Retina (tissue), 1 donor: ENCODE data around the gene DDA1.

Source experiments
- DNase-seq: peaks from one replicate; pipeline ENCODE4 v3.0.0-alpha.2; 2016

Gene DDA1

DNA sequence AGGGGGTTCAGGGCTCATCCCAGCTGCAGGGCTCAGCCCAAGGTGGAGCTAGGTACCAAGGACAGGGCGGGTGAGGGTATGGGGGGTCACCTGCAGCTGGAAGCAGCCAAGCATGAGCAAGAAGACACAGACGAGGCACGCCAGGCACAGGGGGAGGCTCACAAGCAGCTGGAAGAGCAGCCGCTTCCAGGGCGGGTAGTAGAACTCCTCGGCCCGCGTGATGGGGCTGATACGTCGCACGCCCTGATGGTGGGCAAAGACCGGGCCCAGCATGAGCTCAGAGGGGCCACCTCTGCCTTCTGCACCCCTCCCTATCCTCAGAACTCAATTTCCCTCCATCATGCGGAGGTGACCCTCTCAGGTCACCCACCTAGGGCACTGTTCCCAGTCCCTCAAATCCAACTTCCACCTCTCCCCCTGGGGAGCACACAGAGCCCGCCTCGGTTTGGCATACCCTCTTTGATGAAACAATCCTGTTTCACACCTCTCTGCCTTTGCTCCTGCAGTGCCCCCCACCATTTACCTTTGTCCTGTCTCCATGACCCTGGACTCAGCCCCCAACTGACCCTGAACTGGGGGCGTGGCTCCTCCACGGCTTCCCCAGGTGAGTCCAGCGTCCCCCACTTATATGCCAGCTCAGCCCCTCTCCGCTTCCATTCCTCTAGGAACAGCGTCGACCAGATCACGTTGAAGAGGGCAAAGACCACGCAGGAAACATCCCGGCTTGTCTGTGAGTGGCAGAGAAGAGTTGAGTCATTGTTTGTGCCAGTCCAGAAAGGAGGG lies 21.1 kb downstream of the DDA1 start:
- DNase-seq: no peak

DNA sequence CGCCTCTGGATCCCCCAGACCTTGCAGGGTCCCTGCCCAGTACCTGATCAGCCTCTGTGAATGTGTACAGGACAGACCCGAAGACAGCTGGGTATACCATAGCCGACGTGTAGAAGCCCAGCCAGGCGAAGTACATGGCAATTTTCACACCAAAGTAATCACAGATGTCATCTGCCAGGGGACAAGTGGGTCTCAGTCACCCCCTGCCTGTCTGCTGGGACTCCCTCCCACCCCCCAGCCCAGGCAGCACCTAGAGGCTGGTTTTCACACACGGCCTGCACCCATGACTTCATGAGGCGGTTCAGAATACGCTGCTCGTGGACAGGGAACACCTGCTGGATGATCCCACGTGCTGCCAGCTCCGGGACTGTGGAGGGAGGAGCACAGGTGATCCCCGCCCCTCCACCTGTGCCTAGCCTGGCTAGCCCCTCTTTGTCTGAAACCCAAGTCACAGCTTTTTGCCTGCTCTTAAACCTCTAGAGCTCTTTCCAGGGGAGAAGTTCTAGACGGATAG lies 21.7 kb downstream of the DDA1 start:
- DNase-seq: no peak

DNA sequence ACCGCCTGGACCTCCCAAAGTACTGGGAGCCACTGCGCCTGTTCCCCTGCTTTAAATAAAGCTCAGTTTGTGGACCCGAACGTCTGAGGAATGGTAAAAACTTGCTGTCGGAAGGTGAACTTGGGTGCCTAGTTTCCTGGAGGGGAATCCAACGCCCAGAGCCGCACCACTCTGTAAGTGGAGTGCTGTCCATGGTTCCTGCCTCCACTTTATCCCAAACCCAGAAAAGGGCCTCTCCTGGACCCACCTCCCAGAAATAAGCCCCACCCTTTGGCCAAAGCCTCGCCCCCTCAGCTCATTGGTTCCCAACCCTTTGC lies 23.0 kb downstream of the DDA1 start:
- DNase-seq: no peak

DNA sequence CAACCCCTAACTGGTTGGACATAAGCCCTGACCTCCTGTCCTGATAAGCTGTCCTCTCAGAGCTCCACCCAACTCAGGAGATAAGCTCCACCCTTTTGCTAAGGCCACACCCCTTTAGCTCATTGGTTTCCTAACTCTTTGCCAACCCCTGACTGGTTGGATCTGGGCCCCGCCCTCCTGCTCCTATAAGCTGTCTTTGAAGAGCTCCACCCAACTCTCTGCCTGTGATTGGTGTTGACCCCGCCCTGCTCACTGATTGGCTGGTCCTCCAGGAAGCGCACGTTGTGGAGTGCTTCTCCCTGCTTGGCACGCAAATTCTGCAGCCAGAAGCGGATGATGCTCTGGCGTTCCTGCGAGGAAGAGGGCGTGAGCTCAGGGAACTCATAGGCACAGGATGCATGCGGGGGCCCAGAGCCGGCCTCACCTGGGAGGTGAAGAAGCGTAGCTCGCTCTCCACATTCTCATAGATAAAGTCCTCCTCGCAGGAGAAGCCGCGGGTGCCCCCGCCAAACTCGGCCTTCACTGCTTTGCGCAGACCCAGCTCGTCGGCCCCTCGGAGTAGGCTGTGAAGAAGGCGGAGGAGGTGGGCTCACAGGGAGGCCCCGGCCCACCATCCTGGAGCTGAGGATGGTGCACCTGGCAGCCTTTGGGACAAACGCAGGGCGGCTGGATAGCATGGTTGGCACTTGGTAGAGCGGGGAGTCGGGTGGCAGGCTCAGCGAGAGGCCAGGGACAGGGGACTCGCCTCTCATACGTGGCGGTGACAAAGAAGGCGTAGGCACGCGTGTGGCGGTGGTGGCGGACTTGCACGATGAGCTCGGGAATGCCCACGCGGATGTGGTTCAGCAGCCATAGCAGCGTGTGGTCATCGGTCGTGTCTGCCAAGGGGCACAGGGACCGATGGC lies 23.6 kb downstream of the DDA1 start:
- DNase-seq: peak; percentile 37

DNA sequence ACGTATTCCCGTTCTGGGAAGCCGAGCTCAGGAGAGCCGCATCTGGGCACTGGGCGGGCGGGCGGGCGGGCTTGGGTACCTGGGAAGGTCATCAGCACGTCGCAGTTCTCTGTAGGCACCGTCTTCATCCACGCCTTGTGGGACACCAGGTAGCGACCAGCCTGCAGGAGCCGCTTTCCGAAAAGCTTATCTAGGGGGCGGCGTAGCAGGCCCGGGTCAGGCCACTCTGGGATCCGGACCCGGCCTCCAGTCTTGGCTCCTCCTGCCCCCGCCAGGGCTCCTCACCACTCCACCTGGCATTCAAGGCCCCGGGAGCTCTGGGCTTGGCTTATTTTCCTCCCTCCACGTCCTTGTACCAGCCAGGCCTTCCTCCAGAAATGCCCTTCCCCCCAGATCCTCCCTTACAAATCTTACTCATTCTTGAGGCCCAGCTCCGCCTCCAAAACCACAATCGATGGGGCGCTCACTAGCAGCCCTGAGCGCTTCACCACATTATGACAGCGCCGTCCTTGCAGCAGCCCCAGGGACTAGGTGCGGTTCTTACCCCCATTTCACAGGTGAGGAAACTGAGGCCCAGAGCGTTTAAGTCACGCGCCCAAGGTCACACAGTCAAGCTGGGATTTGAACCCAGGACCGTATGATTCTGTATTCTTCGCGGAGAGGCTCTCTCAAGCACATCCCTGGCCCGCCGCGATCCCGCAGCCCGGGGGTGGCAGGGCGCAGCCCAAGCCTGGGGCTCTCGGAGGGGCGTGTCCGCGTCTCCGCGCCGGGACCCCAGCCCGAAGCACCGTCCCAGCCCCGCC lies 24.4 kb downstream of the DDA1 start:
- DNase-seq: no peak

DNA sequence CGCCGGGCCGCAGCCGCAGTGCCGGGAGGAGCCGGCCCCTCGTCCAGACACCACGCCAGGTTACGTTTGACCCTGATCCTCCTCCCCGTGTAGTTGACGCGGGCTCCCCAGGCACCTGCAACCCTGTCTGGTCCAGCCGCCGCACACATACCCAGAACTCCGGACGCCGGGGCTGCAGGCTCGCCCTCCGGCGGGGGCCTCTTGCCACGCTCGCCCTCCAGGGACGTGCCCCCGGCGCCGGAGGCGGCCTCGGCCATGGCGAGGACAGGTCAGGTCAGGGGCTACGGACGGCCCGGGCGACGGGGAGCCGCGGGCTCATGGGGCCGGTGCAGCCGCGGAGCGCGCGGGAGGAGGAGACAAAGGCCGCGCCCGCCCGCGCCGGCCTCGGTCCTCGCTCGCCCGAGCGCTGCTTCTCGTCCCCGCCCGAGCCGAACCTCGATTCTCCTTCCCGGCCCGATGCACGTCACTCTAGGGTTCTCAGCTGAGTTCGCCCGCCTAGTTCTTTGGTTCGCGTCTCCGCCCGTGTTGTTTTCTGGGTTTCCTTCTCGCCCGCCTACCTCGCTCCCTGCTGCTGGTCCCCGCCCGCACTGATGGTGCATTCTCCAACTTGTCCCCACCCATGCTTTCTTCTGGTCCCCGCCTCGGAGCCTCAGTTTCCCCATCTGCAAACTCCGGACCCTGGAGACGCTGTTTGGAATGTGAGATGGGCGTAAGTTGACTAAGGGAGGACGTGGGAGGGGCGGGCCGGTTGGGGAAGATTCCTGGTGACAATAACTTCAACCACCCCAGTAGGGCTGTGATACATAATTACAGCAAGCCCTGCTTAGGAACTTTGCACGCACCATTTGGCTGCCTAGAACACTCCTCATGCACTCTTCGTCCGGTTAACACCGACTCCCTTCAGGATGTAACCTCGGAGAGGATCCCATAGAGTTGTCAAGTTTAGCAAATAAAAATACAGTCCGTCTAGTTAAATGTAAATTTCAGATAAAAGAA lies 25.3 kb downstream of the DDA1 start, which contains the start of gene ANO8:
TSS of gene ANO8 (minus strand) at position 442 of the 996 bp plus-strand sequence. CDS start at position 257, 185 bp downstream.
- DNase-seq: peak; percentile 96

DNA sequence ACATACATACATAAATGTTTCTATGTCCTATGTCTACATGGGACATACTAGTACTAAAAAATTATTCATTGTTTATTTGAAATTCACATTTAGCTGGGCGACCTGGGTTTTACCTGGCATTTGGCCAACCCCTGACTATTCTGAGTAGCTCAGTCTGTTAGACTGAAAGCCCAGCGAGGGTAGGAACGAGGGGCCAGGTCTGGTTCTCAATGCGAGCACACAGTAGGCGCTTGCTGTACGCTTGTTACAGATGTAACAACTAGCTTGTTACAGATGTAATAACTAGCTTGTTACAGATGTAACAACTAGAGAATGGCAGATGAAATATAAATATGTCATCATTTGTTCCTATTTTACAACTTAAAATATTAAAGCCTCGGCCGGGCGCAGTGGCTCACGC lies 26.2 kb downstream of the DDA1 start:
- no peak for DNase-seq

DNA sequence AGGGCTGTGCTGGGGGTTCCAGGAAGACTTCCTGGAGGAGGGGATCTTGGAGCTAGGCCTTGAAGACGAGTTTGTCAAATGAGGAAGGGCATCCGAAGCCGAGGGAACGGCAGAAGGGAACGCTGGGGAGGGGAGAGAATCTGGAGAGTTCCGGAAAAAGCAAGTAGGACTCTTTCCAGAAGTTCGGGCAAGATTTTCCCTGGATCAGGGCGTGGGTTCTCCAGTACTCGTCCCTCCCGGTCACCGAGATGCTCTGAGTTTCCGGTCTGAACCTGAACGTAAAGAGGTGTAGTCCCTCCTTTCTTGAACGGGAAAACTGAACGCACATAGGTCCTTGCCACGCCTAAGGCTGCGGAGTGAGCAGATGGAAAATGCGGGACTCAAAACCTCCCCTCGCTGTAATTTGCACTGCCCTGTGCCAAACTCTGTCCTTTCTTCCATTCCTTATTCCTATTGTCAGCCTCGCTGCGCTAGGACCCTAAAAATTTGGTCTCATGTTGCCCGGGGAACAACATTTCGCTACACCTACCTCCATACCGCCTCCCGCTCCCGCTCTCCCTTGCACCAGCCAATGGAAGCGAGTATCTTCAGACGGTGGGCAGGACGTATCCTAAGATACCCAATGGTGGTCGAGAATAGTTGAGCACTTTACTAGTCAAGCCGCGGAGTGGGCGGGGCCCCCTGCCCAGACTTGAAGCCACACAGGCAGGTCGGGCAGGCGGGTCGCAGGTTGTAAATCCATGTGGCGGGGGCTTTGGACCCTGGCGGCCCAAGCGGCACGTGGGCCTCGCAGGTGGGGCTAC lies 27.7 kb downstream of the DDA1 start, which contains the start of gene GTPBP3:
TSS of gene GTPBP3 (plus strand) at position 682 of the 803 bp plus-strand sequence. CDS start at position 741, 59 bp downstream.
- DNase-seq: peak; percentile 93

DNA sequence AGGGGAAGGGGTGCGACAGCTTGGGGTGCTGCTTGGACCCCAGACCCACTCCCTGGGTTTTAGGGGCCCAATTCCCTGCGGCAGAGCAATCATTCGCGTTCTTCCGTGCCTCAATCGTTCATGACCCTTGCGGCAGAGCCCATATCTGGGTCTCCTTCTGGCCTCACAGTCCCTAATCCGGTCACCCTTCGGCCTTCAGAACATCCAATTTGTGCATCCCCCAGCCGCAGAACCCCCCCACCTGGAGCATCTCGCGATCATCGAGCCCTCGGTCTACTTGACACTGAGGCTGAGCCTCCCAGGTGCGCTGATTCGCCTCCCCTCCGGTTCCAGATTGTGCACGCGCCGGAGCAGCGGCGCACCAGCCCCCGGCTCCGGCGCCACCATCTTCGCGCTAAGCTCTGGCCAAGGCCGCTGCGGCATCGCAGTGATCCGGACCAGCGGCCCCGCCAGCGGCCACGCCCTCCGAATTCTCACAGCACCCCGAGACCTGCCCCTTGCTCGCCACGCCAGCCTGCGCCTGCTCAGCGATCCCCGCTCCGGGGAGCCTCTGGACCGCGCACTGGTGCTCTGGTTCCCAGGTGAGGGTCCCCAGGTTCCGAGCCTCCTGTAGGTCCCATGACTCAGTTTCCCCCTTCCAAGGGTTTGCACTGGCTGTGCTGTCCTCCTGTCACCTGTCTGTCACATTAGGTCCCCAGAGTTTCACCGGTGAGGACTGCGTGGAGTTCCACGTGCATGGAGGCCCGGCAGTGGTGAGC lies 28.5 kb downstream of the DDA1 start:
- DNase-seq: no peak

DNA sequence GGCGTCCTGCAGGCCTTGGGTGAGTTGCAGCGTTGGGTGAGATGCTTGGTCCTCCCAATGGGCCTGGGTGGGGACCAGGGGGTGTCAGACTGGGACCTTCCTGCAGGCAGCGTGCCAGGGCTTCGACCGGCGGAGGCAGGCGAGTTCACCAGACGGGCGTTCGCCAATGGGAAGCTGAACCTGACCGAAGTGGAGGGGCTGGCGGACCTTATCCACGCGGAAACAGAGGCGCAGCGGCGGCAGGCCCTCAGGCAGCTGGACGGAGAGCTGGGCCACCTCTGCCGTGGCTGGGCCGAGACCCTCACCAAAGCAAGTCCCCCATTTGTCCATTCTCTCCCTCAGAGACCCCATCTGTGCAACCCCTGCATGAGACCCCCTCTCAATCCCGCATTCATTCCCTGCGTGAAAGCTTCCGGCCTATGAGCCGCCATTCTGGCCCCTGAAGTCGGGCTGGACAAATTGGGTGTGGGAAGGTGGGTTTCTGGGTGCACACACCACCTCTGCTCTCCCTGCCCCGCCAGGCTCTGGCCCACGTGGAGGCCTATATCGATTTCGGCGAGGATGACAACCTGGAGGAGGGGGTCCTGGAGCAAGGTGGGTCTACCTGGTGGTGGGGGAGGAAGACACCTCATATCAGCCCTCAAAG lies 29.2 kb downstream of the DDA1 start:
- DNase-seq: no peak

DNA sequence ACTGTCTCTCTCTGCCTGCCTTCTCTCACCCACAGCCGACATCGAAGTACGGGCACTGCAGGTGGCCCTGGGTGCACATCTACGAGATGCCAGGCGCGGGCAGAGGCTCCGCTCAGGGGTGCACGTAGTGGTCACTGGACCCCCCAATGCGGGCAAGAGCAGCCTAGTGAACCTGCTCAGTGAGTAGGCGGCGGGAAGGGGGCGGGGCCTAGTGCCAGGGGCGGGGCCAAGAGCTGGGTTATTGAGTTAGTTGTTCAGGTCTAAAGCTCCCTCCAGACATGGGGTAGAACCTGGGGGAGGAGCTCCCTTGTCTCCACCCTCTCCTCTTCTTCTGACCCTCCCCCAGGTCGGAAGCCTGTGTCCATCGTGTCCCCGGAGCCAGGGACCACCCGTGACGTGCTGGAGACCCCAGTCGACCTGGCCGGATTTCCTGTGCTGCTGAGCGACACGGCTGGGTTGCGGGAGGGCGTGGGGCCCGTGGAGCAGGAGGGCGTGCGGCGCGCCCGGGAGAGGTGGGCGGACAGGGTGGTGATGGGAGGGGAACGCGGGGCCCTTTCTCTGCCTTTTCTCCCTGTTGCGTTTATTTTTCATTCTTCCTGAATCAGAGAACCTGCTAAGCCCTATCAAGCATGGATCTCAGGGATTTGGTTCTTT lies 29.9 kb downstream of the DDA1 start:
- no peak for DNase-seq

DNA sequence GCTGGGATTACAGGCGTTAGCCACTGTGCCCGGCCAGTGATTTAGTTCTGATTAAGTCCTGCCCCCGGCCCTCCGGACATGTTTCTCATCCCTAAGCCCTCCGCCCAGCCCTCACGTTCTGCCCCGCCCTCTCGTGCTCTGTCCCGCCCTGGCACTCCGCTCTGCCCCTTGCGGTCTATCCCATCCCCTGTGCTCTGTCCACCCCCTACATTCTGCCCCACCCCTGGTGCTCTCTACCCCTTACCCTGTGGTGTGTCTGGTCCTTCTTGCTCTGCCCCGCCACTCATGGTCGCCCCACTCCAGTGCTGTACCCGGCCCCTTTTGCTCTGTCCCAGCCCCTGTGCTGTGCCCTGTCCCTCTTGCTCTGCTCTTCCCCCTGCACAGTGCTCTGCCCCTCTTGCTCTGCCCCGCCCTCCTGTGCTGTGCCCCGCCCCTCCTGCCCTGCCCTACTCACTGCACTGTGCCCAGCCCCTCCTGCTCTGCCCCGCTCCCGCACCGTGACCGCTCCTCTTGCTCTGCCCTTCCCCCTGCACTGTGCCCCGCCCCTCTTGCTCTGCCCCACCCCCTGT lies 31.0 kb downstream of the DDA1 start:
- no peak for DNase-seq

DNA sequence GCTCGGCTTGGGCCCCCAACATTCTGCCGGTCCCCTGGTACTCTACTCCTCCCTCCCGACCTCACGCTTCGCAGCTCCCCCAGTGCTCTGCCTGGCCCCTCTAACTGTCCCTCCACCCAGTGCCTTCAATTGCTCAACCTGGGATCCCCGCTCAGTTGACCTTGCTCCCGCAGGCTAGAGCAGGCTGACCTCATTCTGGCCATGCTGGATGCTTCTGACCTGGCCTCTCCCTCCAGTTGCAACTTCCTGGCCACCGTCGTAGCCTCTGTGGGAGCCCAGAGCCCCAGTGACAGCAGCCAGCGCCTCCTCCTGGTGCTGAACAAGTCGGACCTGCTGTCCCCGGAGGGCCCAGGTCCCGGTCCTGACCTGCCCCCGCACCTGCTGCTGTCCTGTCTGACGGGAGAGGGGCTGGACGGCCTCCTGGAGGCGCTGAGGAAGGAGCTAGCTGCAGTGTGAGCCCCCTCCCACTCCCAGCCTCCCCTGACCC lies 31.6 kb downstream of the DDA1 start:
- no peak for DNase-seq

DNA sequence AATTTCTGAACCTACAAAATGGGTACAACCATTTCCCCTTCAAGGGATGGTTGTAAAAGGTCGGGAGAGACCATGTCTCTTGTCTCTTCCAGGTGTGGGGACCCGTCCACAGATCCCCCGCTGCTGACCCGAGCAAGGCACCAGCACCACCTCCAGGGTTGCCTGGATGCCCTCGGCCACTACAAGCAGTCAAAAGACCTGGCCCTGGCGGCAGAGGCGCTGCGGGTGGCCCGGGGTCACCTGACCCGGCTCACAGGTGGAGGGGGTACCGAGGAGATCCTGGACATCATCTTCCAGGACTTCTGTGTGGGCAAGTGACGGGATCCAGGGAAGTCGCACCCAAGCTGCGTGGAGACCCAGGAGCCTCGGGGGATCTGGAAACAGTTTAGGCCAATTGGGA lies 32.0 kb downstream of the DDA1 start:
- DNase-seq: no peak

DNA sequence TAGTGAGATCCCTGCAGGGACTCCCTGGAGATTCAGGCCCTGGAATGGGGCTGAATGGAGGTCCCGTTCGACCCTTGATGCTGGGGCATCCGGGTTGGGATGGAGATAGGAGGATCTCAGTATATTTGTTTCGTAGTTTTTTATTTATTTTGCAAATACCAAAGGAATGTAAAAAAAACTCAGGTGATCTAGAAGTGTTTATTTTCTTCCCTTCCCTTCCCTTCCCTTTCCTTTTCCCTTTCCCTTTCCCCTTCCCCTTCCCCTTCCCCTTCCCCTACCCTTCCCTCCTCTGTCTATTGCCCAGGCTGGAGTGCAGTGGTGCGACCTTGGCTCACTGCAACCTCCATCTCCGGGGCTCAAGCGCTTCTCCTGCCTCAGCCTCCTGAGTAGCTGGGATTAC lies 32.5 kb downstream of the DDA1 start:
- DNase-seq: no peak

DNA sequence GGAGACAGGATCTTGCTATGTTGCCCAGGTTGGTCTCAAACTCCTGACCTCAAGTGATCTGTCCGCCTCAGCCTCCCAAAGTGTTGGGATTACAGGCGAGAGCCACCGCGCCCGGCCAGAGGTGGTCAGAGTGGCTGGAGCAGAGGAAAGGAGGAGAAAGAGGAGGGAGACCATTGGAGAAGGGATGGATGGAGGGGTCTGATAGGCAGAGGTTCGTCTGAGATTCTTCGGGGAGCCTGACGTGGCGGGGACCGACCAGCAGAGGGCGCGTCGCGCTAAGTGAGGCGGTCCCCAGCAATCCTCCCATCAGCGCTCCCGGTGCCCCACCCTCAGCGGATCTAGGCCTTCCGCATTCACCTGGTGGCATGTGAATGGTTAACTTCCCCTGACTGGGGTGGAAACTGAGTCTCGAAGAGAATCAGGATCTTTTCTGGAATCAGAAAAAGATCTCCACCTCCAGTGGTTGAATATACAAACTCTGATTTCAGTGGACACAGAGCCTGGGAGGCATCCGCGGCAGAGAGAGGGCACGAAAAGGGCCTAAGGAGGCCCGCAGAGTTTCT lies 36.8 kb downstream of the DDA1 start:
- DNase-seq: peak; percentile 88

DNA sequence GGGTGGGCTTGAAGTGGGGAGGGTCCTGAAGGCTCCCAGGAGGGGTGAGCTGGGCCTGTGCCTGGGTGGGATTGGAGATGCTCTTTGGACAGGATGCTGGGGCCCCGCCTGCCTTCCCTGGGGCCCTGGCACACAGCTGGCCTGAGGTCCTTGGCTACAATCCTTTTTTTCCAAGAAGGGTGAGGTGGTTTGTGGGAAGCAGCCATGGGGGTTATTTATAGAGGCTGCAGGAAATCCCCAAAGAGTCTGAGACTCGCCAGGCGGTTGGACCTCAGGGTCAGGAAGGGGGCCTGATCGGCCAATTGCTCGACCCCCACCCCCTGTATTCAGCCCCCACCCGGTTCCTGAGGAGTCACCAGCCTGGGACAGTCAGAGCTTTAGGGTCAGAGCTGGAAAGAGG lies 38.0 kb downstream of the DDA1 start:
- DNase-seq: no peak

DNA sequence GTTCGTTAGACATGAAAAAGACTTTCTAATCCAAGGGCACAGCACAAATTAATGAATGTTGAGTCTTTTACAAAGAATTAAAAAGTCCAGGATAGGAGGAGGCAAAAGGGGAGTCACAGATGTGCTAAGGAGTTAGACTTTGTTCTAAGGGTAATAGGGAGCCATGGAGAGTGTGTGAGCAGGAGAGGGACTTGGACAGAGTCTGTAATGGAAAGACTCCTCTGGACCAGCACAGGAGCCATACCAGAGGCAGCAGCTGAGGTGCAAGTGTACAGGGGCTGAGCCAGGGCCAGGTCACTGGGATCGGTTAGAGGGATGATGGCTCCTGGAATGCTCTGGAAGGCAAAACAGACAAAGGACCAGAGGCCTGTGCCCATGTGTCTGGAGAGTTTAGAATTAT lies 38.5 kb downstream of the DDA1 start:
- no peak for DNase-seq
